Spleen (tissue), 11 donors: ENCODE data around the gene LCORL. TPM values are rescaled to one million over a fixed set of nuclear protein-coding genes. Genes with fewer than 3 reads are reported as not detected.

Source experiments
- DNase-seq: peaks from one replicate; pipeline ENCODE4 v3.0.0-alpha.2; 2020
- H3K27ac ChIP-seq, 8 donors: fragments of 200-600 bp; sonication (generic) in 7 of 8; 1 replicate in 4 of 8; 2 replicates in 4 of 8; pipeline versions ENCODE4 v1.5.0 to v1.8.0; 2016 to 2021; ENCODE audit warnings: inconsistent platforms in 4 of 8, mild to moderate bottlenecking in 4 of 8, moderate library complexity in 1 of 8
- H3K27me3 ChIP-seq, 7 donors: fragments of 200-600 bp; sonication (generic) in 6 of 7; replicated peaks in 1 of 7; 1 replicate in 4 of 7; 2 replicates in 3 of 7; pipeline versions ENCODE4 v1.5.0 to v1.8.0; 2016 to 2021; ENCODE audit warnings: inconsistent platforms in 3 of 7, mild to moderate bottlenecking in 1 of 7
- H3K36me3 ChIP-seq, 6 donors: fragments of 200-600 bp; sonication (generic) in 5 of 6; 1 replicate in 4 of 6; 2 replicates in 2 of 6; pipeline versions ENCODE4 v1.5.0 to v1.8.0; 2016 to 2021; ENCODE audit warnings: inconsistent platforms in 2 of 6
- H3K4me1 ChIP-seq, 6 donors: fragments of 200-600 bp; sonication (generic) in 5 of 6; 1 replicate in 3 of 6; 2 replicates in 3 of 6; pipeline versions ENCODE4 v1.5.0 to v1.8.0; 2016 to 2021; ENCODE audit warnings: inconsistent platforms in 3 of 6
- H3K4me3 ChIP-seq, 8 donors: fragments of 200-600 bp; sonication (generic) in 7 of 8; 1 replicate in 4 of 8; 2 replicates in 4 of 8; pipeline versions ENCODE4 v1.5.0 to v1.8.0; 2016 to 2021; ENCODE audit warnings: inconsistent platforms in 4 of 8, mild to moderate bottlenecking in 4 of 8, moderate library complexity in 2 of 8
- H3K9me3 ChIP-seq, 8 donors: fragments of 200-600 bp; sonication (generic) in 7 of 8; 1 replicate in 4 of 8; 2 replicates in 4 of 8; pipeline versions ENCODE4 v1.5.0 to v1.8.0; 2016 to 2021; ENCODE audit warnings: inconsistent platforms in 4 of 8
- POLR2A ChIP-seq, 3 donors: fragments of 450-650 bp; IDR thresholded peaks; one replicate each; pipeline ENCODE4 v1.5.1; 2017; ENCODE audit warnings: antibody characterized with exemption in 3 of 3, mild to moderate bottlenecking in 1 of 3
- POLR2AphosphoS5 ChIP-seq, 3 donors: sonication (generic); formaldehyde crosslinking; IDR thresholded peaks; one replicate each; pipeline ENCODE4 v1.5.1; 2017; ENCODE audit warnings: antibody characterized with exemption in 3 of 3
- WGBS, 5 donors: extraction: QIAGEN DNeasy Blood & Tissue Kit in 3 of 5; methylation state at CpG; one replicate each; pipeline versions ENCODE4 v1.1.5 to v1.1.7; 2013 to 2018; 5-methylcytosine and 5-hydroxymethylcytosine counted together
- intact Hi-C: fragments of 100-400 bp; cut with DNase I; formaldehyde crosslinking; loops from one replicate; pipeline ENCODE4 v1.15.0; 2023; ENCODE audit warnings: low total_unique reads
- polyA plus RNA-seq, 3 donors: library from polyadenylated mRNA; stranded (reverse); fragments of 200-250 nt; gene quantifications; one replicate each; pipeline ENCODE4 v1.2.1, GENCODE V29; 2013
- total RNA-seq, 7 donors: library from RNA; depleted of rRNA in 3 of 7; stranded (reverse); fragments of >200 nt in 3 of 7; fragmentation: NEBNext Ultra II Directional in 4 of 7; extraction: Animal tissue kit (Norgen Biotek cat#: 25700) in 4 of 7; gene quantifications; one replicate each; pipeline versions ENCODE4 v1.1.0 to v1.2.1, GENCODE V29; 2016 to 2021
- TF ChIP-seq, protein P1 (sequence below), 11 experiments: fragments of 200-600 bp in 7 of 11; fragments of 450-650 bp in 4 of 11; sonication (generic) in 4 of 11; IDR thresholded peaks in 8 of 11; conservative IDR thresholded peaks in 3 of 11; 1 replicate in 7 of 11; 2 replicates in 4 of 11; pipeline versions ENCODE4 v1.4.0 to v1.8.0; 2016 to 2021; ENCODE audit warnings: antibody characterized with exemption in 11 of 11, inconsistent platforms in 4 of 11, mild to moderate bottlenecking in 1 of 11
- donor health status: healthy with polysubstance abuse.
- donor health status: DM: no; HTN: no; CAD: no; lungs with moderate emphysema.
- donor health status: DM: no; HTN: no; CAD: no.
- donor health status: Bipolar disorder and iron deficiency.
- donor health status: healthy.
- donor health status: DM: no; HTN: no; CAD: no.
- donor health status: DM: yes; HTN: yes; CAD: no.

LCORL gene
- total and polyA plus RNA-seq, 10 donors: 1.8 to 48.7 (median 22.6) TPM

DNA sequence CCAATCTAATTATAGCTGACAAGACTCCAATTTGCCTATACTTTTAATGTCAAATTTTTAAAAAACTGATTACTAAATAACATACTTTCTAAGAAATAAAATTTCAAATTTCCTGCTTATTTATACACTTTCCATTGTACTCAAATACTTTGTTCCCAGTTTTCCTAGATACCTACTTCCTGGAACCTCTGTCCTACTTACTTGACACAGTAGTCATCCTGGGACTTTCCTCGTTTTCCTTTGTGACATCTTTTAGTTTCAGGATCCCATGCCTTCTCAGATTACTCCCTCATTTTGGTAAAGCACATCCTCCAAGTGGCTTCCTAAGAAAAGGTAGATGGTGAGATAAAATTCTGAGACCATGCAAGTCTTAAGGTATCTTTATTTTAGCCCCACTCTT, 226.8 kb downstream of the LCORL start:
- intact Hi-C loops: no loop called here
- Histone ChIP-seq H3K27me3 (no peaks in the 10 kb centered on the region), H3K9me3 (peaks cover 0 to 9% (median 0%) of the 10 kb centered on the region in 8 donors), H3K4me3 (no peak overlapping the region), H3K27ac (no peak overlapping the region), H3K36me3 (peaks cover 0 to 51% (median 5%) of the 10 kb centered on the region in 6 donors), H3K4me1 (no peaks in the 10 kb centered on the region)
- 69 to 81% (median 80%) methylated on average over 1 of the region's 1 CpG for WGBS, 5 donors
- DNase-seq: no peak
- TF ChIP-seq, protein P1, sequence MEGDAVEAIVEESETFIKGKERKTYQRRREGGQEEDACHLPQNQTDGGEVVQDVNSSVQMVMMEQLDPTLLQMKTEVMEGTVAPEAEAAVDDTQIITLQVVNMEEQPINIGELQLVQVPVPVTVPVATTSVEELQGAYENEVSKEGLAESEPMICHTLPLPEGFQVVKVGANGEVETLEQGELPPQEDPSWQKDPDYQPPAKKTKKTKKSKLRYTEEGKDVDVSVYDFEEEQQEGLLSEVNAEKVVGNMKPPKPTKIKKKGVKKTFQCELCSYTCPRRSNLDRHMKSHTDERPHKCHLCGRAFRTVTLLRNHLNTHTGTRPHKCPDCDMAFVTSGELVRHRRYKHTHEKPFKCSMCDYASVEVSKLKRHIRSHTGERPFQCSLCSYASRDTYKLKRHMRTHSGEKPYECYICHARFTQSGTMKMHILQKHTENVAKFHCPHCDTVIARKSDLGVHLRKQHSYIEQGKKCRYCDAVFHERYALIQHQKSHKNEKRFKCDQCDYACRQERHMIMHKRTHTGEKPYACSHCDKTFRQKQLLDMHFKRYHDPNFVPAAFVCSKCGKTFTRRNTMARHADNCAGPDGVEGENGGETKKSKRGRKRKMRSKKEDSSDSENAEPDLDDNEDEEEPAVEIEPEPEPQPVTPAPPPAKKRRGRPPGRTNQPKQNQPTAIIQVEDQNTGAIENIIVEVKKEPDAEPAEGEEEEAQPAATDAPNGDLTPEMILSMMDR (IDR thresholded peaks at IDR 0.05 in 8 of 11, conservative IDR thresholded peaks at IDR 0.05 in 3 of 11): no peak
- no peak for TF ChIP-seq POLR2A (IDR thresholded peaks at IDR 0.05)
- no peak for TF ChIP-seq POLR2AphosphoS5 (IDR thresholded peaks at IDR 0.05)

Other genes starting within 250 kb of the LCORL start
- not detected for gene FAM184B, start 240.1 kb downstream of the LCORL start, total RNA-seq
- gene FAM184B, start 240.1 kb downstream of the LCORL start, polyA plus RNA-seq: under 1 TPM; 0.03 to 0.04 (median 0.03) TPM
- gene DCAF16, start 211.0 kb downstream of the LCORL start, total RNA-seq: 10 to 100 TPM; 22.0 to 41.7 (median 29.0) TPM
- gene DCAF16, start 211.0 kb downstream of the LCORL start, polyA plus RNA-seq: 10 to 100 TPM in 1 of 3 donors, 1 to 10 TPM in 2; 9.2 to 10.0 (median 9.4) TPM
- 10 to 100 TPM in 1 of 7 donors, 1 to 10 TPM in 6; 1.2 to 10.2 (median 5.2) TPM for gene NCAPG, start 210.8 kb downstream of the LCORL start, total RNA-seq
- gene NCAPG, start 210.8 kb downstream of the LCORL start, polyA plus RNA-seq: 1 to 10 TPM; 1.1 to 5.8 (median 2.3) TPM